Gastroesophageal sphincter (tissue), 3 donors: ENCODE results near the gene STAT4.

Experiments
- EP300 ChIP-seq: sonication (generic); formaldehyde crosslinking; IDR thresholded peaks from one replicate; pipeline ENCODE4 v1.6.1; 2017; ENCODE audit warnings: antibody characterized with exemption, mild to moderate bottlenecking
- POLR2A ChIP-seq, 2 donors: fragments of 450-650 bp; IDR thresholded peaks; one replicate each; pipeline ENCODE4 v1.6.1; 2017; ENCODE audit warnings: antibody characterized with exemption in 2 of 2, mild to moderate bottlenecking in 2 of 2, moderate library complexity in 1 of 2
- POLR2AphosphoS5 ChIP-seq: sonication (generic); formaldehyde crosslinking; IDR thresholded peaks from one replicate; pipeline ENCODE4 v1.6.1; 2017; ENCODE audit warnings: antibody characterized with exemption
- TF ChIP-seq, protein P1 (sequence below), 4 experiments: fragments of 200-600 bp in 2 of 4; fragments of 450-650 bp in 2 of 4; sonication (generic) in 1 of 4; IDR thresholded peaks; one replicate each; pipeline ENCODE4 v1.5.1; 2017 to 2019; ENCODE audit warnings: antibody characterized with exemption in 4 of 4, mild to moderate bottlenecking in 2 of 4, moderate library complexity in 2 of 4

DNA sequence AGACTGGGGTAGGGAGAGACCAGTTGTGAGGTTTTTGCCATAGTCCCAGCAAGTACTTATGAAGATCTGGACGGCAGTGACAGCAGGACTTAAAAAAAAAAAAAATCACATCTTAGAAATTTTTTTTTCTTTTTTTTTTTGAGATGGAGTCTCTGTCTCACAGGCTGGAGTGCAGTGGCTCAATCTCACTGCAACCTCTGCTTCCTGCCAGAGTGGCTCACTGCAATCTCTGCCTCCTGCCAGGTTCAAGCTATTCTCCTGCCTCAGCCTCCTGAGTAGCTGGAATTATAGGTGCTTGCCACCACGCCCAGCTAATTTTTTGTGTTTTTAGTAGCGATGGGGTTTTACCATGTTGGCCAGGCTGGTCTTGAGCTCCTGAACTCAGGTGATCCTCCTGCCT lies 22.4 kb upstream of the STAT4 start:
- TF ChIP-seq, protein P1, sequence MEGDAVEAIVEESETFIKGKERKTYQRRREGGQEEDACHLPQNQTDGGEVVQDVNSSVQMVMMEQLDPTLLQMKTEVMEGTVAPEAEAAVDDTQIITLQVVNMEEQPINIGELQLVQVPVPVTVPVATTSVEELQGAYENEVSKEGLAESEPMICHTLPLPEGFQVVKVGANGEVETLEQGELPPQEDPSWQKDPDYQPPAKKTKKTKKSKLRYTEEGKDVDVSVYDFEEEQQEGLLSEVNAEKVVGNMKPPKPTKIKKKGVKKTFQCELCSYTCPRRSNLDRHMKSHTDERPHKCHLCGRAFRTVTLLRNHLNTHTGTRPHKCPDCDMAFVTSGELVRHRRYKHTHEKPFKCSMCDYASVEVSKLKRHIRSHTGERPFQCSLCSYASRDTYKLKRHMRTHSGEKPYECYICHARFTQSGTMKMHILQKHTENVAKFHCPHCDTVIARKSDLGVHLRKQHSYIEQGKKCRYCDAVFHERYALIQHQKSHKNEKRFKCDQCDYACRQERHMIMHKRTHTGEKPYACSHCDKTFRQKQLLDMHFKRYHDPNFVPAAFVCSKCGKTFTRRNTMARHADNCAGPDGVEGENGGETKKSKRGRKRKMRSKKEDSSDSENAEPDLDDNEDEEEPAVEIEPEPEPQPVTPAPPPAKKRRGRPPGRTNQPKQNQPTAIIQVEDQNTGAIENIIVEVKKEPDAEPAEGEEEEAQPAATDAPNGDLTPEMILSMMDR (IDR thresholded peaks at IDR 0.05), result no peak
- TF ChIP-seq POLR2AphosphoS5 (no peak), POLR2A (IDR thresholded peaks at IDR 0.05) (no peak), EP300 (no peak)
